ENCODE data around the gene DOK3. TPM values are rescaled to one million over a fixed set of nuclear protein-coding genes. Genes with fewer than 3 reads are reported as not detected.

Gene DOK3
- total RNA-seq, 1 experiment from 2014 or later, result 8.0 TPM

GRCh38 chr5:177524941-177525655, 15.5 kb upstream of the DOK3 start:
- Histone ChIP-seq H3K27ac (ENCODE audit: low read depth, low read length) (no peak overlapping the region), H3K9me3 (ENCODE audit: control insufficient read depth in 1 of 2, insufficient read depth in 1 of 2, low read depth in 1 of 2, low read length in 2 of 2) (no peaks in the 10 kb centered on the region), H3K9me2 (ENCODE audit: insufficient read depth) (no peaks in the 10 kb centered on the region), H3K27me3 (ENCODE audit: insufficient read depth, low read length) (no peaks in the 10 kb centered on the region), H3K4me3 (replicated peaks in 1 of 2; ENCODE audit: low read depth in 1 of 2, low read length in 2 of 2) (no peak overlapping the region), H2AFZ (ENCODE audit: low read depth, low read length, poor library complexity, severe bottlenecking) (no peak overlapping the region), H3K4me2 (ENCODE audit: low read length) (no peak overlapping the region), H3K79me2 (ENCODE audit: insufficient read depth, low read length) (no peaks in the 10 kb centered on the region), H3K36me3 (ENCODE audit: control insufficient read depth in 1 of 2, insufficient read depth in 2 of 2, low read length in 2 of 2) (peaks cover 25 to 26% of the 10 kb centered on the region in 2 experiments; a peak in 3 of 4 replicates), H3K4me1 (ENCODE audit: control insufficient read depth in 1 of 2, insufficient read depth in 2 of 2, low read length in 2 of 2) (no peaks in the 10 kb centered on the region), H3K9ac (ENCODE audit: low read length) (no peak overlapping the region), H4K20me1 (ENCODE audit: insufficient read depth) (no peaks in the 10 kb centered on the region)
- ChIA-PET RAD21 (ENCODE audit: low non-redundant PET in 1 of 2, low total read pairs in 2 of 2, uncharacterized antibody in 2 of 2, unreplicated experiment in 2 of 2) (no interaction called here), CTCF (interaction anchor here (0.5 kb wide), 1 partner anchor 670 kb away, joined by 3 read pairs; no protein-coding TSS in a partner anchor), POLR2A (no interaction called here)
- intact Hi-C loops (cut with micrococcal nuclease), result no loop called here
- ATAC-seq, result no peak
- TF ChIP-seq FOSL1 (IDR thresholded peaks at IDR 0.05; ENCODE audit: low read depth) (no peak), POLR2A (IDR thresholded peaks at IDR 0.05; ENCODE audit: borderline replicate concordance, extremely low read depth, insufficient read depth, insufficient read length) (no peak), CBX3 (IDR thresholded peaks at IDR 0.05; ENCODE audit: low read depth) (no peak), SIN3A (IDR thresholded peaks at IDR 0.05; ENCODE audit: low read depth) (no peak), TCF7L2 (IDR thresholded peaks at IDR 0.05; ENCODE audit: borderline replicate concordance, extremely low read depth, insufficient read depth, insufficient read length) (no peak)
- no peak for DNase-seq (ENCODE audit: low read depth, low spot score)
- BruUV-seq (replicated peaks), result no TSS peak

- DNase-seq (ENCODE audit: low read depth, low spot score), result no peak
- H3K9me2 ChIP-seq (ENCODE audit: insufficient read depth), result no peaks in the 10 kb centered on the region
- H3K4me2 ChIP-seq (ENCODE audit: low read length), result no peak overlapping the region
- intact Hi-C loops (cut with micrococcal nuclease), result no loop called here
- H3K4me1 ChIP-seq (ENCODE audit: control insufficient read depth in 1 of 2, insufficient read depth in 2 of 2, low read length in 2 of 2), result peaks cover 0 to 3% of the 10 kb centered on the region in 2 experiments; a peak in 1 of 4 replicates
- H4K20me1 ChIP-seq (ENCODE audit: insufficient read depth), result no peaks in the 10 kb centered on the region
- H3K27me3 ChIP-seq (ENCODE audit: insufficient read depth, low read length), result no peaks in the 10 kb centered on the region
- POLR2A ChIA-PET, result no interaction called here
- peaks cover 22 to 28% of the 10 kb centered on the region in 2 experiments; a peak in 3 of 4 replicates for H3K36me3 ChIP-seq (ENCODE audit: control insufficient read depth in 1 of 2, insufficient read depth in 2 of 2, low read length in 2 of 2)
- H3K79me2 ChIP-seq (ENCODE audit: insufficient read depth, low read length), result 0 out of 2 replicates have a peak, but pooled peaks cover 2% of the 10 kb centered on the region
- BruUV-seq (replicated peaks), result no TSS peak
- no peak overlapping the region for H3K4me3 ChIP-seq (replicated peaks in 1 of 2; ENCODE audit: low read depth in 1 of 2, low read length in 2 of 2)
- TF ChIP-seq TCF7L2 (IDR thresholded peaks at IDR 0.05; ENCODE audit: borderline replicate concordance, extremely low read depth, insufficient read depth, insufficient read length) (no peak), MAX (IDR thresholded peaks at IDR 0.05) (no peak), ZFX (IDR thresholded peaks at IDR 0.05) (no peak), EZH2 (IDR thresholded peaks at IDR 0.05) (no peak), JUND (IDR thresholded peaks at IDR 0.05) (no peak), EGR1 (IDR thresholded peaks at IDR 0.05; ENCODE audit: low read depth) (no peak), EZH2phosphoT487 (IDR thresholded peaks at IDR 0.05; ENCODE audit: borderline replicate concordance) (no peak), ZNF274 (IDR thresholded peaks at IDR 0.05; ENCODE audit: low read depth, low read length) (no peak), CTCF (IDR thresholded peaks at IDR 0.05 in 2 of 3, conservative IDR thresholded peaks at IDR 0.05 in 1 of 3; ENCODE audit: borderline replicate concordance in 1 of 3, insufficient read depth in 1 of 3, low read depth in 2 of 3, low read length in 2 of 3) (no peak), POLR2AphosphoS5 (IDR thresholded peaks at IDR 0.05; ENCODE audit: low read depth, low read length) (no peak), RAD21 (IDR thresholded peaks at IDR 0.05; ENCODE audit: low read depth) (no peak), ATF3 (IDR thresholded peaks at IDR 0.05) (no peak), YY1 (IDR thresholded peaks at IDR 0.05; ENCODE audit: extremely low read depth, insufficient replicate concordance, low read depth, low read length) (no peak)
- CTCF ChIA-PET, result no interaction called here
- RAD21 ChIA-PET (ENCODE audit: low non-redundant PET in 1 of 2, low total read pairs in 2 of 2, uncharacterized antibody in 2 of 2, unreplicated experiment in 2 of 2), result no interaction called here
- no peak overlapping the region for H2AFZ ChIP-seq (ENCODE audit: low read depth, low read length, poor library complexity, severe bottlenecking)
- H3K9me3 ChIP-seq (ENCODE audit: control insufficient read depth in 1 of 2, insufficient read depth in 1 of 2, low read depth in 1 of 2, low read length in 2 of 2), result no peaks in the 10 kb centered on the region
- no peak for ATAC-seq
- no peak overlapping the region for H3K9ac ChIP-seq (ENCODE audit: low read length)
- H3K27ac ChIP-seq (ENCODE audit: low read depth, low read length), result no peak overlapping the region
Observed at GRCh38 chr5:177524539-177524900, 14.9 kb upstream of the DOK3 start.
